ENCODE results near the gene SH3D21.

SH3D21 gene

DNA sequence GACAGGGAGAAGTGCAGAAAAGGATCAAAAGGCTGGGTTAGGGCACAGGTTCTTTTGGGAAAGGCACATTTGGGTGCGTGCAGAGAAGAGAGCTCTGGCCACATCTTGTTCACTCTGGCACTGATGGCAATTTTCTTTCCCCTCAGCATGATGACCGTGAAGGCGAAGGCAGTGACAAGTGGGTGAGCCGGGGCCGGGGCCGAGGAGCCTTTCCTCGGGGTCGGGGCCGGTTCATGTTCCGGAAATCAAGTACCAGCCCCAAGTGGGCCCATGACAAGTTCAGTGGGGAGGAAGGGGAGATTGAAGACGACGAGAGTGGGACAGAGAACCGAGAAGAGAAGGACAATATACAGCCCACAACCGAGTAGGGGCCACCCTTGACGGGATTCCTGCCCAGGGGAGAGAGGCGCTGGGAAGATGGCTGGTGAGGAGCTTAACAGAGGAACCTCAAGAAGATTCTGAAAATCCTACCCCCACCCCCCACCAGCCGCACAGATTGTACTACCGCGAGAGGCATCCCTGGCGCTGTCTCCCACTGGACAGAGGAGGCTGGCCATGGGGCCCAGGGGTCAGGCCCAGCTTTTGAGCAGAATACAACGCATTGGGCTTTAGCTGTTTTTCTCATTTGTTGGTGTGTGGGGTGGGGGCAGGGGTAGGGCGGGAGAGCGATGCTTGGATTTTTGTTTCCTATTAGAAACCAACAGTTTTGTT, 2.4 kb upstream of the SH3D21 start:
- no peak for DNase-seq (ENCODE audit: low read depth in 2 of 2)

DNA sequence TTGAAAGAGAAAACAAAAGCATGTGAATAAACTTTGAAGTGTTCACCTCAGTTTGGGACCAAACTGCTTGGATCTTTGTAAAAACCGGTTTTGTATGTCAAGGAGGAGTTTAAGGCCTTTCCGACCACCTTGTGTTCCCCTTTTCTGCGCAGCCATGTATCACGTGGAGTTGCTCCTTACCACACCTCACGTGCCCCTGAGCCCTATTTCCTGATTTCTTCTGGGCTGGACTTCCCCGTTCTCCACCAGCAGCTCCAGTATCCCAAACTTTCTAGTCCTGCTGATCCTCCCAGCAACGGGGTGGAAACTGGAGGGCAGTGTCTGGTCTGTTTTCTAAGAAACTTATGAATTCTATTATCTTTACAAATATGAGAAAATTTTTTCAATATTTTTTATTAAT, 1.6 kb upstream of the SH3D21 start:
- DNase-seq (ENCODE audit: low read depth in 2 of 2): no peak

DNA sequence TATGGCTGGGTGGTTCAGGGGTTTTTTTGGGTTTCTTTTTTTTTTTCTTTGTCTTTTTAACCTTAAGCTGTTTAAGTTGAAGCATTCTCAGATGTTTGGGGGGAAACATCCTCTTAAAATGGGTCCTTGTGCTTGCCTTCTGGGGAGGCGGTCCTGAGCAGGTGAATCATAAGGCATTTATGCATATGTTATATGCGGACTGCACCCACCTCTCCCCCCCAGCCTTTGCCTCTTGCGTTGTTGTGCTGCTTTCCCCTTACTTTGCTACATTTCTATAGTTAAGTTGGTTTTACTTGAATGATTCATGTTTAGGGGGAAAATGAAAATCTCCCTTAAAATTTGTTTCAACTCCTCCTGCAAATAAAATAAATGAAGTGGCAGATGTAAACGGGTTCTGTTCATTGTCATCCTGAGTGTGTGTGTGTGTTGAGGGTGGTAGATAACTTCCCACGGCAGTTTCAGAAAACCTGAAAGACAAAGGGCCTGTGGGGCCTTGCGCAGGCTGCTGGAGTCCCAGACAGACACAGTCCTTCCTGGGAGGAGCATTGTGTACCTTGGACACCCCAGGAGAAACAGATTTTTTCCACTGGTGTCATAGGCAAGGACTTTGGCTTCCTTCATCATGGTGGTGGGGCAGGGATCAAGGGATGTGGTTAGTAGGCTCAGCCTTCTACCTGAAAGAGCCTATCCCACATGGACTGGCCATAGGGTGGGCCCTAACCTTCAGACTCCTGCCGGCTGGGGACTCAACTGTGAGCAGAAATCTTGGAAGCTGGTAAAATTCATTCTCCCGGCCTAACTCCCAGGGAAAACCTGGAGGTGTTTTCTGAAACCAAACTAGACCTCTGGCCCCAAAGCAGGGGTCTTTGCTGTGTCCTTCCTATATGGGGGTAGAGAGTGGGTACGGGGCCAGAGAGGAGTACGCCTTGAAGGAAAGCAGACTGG, 926 bp upstream of the SH3D21 start:
- DNase-seq (ENCODE audit: low read depth in 2 of 2): no peak

DNA sequence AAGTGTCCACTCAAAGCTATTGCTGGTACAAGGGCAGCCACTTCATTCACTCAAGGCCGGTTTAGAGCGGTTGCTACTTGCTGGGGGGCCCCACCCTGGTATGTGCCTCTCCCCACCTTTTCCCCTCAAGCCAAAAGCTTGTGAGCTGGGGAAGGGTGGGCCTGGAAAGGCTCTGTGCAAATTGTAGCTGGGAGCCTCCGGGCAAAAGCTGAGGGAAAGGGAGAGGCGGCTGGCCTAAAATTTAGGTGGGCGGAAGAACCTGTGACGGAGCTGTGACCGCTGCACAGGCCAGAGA, 306 bp upstream of the SH3D21 start:
- DNase-seq (ENCODE audit: low read depth in 2 of 2): no peak

DNA sequence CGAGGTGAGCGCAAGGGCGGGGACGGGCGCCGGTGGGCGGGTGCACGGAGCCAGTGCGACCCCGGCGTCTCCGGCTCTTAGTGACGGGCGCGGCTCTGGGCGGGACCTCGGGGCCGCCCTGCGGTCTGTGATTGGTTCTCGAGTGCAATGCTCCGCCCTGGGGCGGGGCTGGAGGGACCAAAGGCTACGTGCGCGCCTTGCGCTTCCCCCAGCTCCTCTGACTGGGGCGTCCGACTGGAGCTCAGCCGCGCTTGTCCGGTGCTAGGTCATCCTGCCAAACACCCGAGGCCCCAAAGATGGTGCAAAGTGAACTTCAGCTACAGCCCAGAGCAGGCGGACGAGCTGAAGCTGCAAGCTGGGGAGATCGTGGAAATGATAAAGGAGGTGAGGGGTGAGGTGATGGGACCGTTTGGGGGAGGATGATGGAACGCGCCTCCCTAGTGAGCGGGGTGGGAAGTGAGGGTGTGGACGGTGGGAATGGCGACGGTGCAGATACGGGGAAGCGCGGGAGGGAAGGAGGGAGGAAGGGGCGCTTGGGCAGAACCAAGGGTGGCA, 811 bp downstream of the SH3D21 start:
- DNase-seq (ENCODE audit: low read depth in 2 of 2): peak; percentile 86 to 91

DNA sequence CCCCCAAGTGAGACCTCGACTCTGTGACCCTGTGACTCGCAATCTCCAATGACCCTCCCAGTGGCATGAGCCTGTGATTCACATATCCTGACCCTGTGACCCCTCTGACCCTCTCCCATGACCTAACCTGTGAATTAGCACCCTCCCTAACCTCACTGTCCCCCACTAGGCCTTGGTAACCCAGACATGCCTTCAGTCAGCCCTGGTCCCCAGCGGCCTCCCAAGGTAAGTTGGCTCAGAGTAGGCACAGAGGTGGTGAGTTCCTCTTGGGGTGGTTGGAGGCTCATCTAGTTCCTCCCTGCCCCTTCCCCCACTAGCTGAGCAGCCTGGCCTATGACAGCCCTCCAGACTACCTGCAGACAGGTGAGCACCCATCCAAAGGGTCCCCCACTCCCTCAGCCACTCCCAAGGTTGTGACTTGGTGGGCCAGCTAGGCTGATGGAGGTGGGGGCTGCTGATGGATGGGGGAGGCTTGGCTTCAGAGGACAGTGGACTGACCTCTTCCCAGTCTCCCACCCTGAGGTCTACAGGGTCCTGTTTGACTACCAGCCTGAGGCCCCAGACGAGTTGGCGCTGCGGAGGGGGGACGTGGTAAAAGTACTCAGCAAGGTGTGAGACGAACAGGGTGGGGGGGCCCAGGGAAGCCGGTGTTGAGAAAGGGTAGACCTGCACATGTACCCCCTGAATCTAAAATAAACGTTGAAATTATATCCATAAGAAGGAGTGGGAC, 1.6 kb downstream of the SH3D21 start:
- DNase-seq (ENCODE audit: low read depth in 2 of 2): no peak

DNA sequence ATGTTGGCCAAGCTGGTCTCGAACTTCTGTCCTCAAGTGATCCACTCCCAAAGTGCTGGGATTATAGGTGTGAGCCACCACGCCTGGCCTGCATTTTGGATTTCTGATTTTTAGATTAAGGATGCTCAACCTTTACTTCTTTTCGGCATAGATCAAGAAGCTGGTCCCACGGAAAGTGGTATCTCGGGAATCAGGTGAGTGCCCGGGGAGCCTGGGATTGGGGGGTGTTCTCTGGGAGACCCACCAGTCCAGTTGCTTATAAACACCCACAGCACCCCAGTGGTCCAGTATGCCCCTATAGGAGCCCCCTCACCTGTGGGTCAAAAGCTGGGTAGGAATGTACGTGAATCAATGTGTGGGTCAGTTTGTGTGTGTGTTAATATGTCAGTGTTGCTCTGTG, 3.2 kb downstream of the SH3D21 start:
- DNase-seq (ENCODE audit: low read depth in 2 of 2): no peak

DNA sequence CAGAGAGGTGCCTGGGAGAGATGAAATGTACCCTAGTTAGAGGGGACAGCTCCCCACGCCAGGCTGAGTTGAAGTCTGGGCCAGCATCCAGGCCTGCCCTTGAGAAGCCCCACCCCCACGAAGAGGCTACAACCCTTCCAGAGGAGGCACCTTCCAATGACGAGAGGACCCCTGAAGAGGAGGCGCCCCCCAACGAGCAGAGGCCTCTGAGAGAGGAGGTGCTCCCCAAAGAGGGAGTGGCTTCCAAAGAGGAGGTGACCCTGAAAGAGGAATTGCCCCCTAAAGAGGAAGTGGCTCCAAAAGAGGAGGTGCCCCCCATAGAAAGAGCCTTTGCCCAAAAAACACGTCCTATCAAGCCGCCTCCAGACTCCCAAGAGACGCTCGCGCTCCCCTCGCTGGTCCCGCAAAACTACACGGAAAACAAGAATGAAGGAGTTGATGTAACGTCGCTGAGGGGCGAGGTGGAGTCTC, 14.2 kb downstream of the SH3D21 start:
- no peak for DNase-seq (ENCODE audit: low read depth in 2 of 2)

DNA sequence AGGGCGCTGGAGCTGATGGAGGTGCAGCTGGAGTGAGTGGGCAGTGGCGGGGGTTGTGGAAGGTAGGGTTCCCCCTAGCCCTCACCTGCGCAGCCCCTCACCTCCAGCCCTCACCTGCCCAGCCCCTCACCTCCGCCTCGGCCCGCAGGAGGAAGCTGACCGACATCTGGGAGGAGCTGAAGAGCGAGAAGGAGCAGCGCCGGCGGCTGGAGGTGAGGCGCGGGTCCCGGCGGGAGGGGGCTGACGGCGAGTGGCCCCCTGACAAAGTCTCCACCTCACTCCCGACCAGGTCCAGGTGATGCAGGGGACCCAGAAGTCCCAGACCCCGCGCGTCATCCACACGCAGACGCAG, 14.6 kb downstream of the SH3D21 start:
- no peak for DNase-seq (ENCODE audit: low read depth in 2 of 2)

DNA sequence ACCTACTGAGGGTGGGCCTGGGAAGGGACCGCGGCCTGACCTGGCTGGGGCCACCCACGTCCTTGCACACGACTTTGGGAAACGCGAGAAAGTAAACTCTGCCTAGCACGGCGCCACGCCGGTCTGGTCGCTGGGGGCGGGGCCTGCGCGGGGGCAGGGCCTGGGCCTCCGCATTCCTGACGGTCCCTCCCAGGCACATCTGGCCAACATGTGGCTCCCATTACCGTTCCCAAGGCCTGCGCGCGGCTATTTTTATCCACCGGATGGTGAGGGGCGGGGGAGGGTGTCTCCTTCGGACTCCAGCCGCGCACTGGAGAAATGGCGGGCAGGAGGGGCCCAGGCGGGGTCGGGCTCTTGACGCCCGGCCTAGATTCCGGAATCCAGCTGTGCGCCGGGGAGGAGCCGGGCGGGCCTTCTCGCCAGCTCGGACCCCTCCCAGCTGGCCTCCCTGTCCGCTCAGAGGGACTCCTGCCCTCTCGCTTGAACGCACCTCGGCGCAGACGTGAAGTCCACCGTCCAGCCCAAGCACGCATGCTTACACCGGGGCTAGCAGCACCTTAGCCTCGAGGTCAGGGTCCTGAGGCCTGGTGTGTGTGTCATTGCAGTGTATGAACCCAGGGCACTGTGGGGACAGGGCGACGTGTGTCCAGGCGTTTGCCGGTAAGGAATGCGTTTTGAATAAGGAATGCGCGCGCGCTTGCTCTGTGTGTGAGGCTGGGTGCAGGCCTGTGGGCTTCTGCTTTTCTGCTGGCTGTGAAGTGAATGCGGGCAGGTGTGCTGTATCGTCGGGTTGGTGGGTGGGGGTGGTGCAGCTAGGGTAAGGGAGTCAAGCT, 15.2 kb downstream of the SH3D21 start:
- no peak for DNase-seq (ENCODE audit: low read depth in 2 of 2)

DNA sequence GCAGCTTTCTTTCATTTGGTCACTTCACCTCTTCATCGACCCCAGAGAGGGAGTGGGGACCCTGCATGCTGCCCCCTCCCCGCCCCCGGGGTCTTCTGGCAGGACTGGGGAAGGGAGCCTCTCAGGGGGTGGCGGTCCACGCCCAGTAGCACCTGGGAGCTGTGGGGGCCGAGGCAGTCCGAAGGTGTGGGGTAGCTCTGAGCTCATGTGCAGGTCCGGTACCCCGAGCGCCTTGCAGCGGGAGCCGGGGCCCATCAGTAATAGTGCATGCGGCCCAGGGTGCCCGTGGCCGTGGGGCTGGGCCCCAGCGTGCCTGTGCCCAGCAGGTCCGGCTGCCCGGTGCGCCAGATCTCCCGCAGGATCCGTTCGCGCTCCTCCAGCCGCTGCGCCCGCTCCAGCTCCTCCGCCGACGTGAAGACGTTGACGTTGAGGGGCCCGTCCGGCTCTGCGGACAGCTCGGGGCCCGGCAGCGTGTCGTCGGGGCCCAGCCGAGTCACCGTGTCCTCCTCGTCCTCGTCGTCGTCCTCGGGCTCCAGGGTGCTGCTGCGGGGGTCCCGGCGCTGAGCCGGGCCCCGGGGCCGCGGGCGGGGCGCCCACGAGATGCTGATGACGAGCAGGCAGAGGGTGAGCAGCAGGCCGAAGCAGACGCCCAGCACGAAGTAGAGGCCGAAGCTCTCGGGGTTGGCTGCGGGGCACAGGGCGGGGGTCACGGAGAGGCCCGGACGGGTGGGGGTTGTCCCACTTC, 16.0 kb downstream of the SH3D21 start:
- DNase-seq (ENCODE audit: low read depth in 2 of 2): no peak

DNA sequence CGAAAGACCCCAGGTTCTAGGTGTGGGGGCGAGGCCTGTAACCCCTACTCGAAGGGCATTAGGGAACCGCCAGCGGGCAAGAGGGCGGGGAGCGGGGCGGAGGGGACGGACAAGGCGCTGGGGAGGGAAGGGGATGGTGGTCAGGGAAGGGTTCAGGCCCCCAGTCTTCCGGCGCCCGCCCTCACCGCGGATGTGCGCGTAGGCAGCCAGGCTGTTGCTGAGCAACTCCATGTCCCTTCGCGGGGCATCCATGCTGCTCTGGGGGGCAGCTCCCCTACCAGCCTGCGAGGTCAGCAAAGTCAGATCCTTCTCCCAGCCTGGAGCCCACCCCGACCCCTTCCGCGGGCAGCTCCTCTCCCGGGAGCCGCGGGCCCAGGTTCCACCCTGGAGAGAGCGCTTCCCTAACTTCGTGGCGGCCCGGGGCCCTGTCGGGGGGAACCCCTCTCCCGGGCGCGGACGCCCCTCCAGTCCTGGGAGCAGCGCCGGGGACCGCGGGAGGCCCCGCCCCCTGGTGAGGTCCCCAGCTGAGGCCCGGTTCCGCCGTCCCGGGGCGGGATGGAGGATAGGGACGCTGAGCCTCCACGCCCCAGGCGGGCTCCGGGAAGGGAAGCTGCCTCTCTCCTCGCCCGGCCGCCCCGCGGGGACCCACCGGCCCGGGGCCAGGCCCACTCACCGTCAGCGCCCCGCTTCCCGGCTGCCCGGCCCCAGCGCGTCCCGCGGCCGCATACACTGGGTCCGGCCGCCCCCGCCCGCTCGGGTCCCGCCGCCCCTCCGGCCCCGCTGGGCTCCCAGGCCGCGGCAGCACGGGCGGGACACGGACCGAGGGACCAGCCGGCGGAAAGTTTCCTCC, 16.8 kb downstream of the SH3D21 start:
- DNase-seq (ENCODE audit: low read depth in 2 of 2): no peak

DNA sequence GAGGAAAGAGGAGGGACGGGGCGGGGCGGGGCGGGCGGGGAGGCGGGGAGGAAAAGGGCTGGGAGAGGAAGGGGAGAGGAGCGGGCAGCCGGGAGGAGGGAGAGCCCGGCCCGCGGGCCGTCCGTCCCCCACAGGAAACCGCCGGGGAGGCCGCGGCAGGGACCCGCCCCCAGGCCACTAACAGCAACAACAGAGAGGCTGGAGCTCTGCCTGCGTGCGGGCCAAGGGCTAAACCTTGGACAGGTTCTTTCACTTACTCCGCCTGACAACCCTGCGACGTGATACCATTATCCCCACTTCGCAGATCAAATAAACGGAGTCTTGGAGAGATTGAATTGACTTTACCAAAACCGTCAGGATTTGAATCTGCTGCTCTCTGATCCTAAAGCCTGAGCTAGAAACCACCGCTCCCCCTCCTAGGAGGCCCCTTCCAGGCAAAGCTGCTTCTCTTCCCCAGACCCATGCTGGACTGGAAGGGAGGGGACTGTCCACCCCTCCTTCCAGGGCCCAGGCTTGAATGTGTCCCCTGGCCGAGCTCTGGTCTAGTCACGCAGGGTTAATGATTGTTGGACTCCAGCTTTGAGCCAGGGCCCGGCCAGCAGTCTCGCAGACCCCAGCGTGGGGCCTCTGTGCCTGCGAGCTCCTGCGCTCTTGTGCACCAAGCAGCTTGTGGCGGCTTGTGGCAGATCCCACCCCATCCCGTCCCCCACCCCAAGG, 17.6 kb downstream of the SH3D21 start, which contains the start of gene EVA1B:
EVA1B (minus strand) TSS at position 10 of the 717 bp plus-strand sequence. CDS start 608 bp downstream, outside the sequence.
- no peak for DNase-seq (ENCODE audit: low read depth in 2 of 2)

DNA sequence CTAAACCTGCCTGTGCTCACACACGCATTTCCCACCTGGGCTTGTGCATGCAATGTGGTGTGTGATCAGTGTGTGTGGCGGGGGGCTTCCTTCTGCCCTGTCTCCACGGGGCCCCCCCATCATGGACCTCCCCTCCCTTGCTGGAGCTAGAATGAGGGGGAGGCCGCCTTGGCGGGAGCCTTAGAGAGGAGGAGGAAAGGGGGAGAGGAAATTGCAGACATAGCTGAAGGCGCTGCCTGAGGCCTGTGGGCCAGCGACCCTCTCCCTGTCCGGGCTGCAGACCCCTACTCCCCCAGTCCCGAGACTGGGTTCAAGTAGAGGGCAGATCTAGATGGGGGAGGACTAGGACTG, 18.2 kb downstream of the SH3D21 start:
- no peak for DNase-seq (ENCODE audit: low read depth in 2 of 2)

DNA sequence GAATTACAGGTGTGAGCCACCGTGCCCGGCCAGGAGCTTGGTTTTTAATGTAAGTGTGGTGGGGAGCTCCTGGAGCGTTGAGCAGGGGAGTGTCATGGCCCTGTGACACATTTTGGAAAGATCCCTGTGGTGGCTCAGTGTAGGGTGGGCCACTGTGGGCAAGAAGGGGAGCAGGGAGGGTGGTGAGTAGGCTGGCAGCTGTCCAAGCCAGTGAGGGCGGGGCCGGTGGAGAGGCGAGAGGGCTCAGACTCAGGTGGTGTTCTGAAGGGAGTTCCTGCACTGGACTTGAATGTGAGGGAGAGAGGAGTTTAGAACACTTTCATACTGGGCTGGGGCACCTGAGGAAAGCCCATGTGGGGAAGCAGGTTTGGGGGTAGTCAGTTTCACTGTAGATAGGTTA, 20.3 kb downstream of the SH3D21 start:
- DNase-seq (ENCODE audit: low read depth in 2 of 2): no peak

DNA sequence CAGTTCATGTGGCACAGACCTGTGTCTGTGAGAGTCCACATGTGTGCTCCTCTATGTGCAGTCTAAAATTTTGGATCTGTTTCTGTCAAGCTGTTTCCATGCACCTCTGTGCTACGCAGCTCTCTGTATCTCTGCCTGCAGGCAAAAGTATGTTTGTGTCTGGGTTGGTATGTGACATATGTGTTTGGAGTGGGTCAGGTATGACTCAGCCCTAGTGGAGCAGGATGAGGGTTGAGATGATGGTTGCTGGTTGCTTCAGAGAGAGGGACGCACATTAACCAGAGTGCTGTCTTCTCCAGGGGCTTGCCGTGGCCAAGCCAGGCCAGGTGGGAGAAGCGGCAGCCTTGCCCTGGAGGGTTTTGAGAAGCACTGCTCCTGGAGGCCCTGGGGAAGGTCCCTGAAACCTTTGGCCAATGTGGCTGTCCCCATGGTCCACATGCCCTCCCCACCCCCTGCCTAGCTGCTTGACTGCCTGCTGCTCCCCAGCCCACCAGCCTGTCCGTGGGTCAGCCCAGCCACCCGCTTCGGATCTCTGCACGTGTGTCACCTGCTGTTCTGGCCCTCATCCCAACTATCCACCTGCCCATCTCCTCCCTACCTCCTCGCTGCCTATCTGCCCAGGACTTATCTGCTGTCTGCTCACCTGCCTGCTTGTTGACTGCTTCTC, 21.4 kb downstream of the SH3D21 start:
- DNase-seq (ENCODE audit: low read depth in 2 of 2): no peak

DNA sequence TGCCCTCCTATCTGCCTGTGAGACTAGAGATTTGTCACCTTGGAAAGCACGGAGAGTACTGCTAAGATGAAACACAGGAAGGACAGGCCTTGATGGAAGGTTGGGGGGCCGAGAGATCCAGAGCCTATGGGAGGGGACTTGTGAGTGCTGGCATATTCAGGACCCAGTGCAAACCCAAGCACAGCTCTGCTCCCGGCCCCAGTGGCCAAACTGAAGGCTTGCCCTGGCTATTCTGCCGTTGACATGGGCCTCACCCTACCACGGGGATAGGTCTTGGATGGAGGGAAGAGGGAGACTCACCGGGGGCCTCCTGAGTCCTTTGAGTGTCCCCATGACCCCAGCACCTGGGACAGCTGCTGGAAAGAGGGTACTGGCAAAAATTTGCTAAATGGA, 21.9 kb downstream of the SH3D21 start:
- no peak for DNase-seq (ENCODE audit: low read depth in 2 of 2)

DNA sequence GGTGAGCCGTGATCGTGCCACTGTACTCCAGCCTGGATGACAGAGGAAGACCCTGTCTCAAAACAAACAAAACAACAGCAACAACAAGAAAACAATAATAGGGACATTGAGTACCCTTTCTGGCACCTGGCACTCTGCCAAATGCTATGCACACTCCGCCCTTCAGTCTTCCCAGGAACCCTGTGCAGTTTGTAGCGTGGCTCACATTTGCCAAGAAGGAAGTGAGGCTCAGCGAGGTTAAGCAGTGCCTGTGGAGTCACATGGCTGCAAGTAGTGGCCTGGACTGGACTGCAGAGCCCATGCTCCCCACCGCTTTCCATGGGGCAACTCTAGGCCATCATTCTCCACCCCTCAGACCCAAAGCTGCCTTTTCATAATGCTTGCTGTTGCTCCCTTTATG, 22.5 kb downstream of the SH3D21 start:
- DNase-seq (ENCODE audit: low read depth in 2 of 2): no peak

DNA sequence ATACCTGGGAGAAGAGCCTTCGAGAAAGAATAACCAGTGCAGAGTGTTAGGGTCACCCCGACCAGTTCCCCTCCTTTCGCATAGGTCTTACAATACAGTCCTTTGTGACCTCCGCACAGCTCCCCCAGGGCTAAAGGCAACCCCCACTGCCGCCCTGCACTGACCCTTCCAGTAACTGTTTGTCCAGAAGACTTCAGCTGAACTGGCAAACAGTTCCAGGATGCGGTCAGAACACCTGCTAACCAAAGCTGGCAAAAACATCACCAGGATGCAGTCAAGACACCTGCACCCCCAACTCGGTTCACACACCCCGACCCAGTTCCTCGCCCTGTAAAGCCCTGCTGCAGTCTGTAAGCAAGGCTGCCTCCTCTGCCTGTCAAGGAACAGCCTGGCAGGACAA, 23.6 kb downstream of the SH3D21 start:
- no peak for DNase-seq (ENCODE audit: low read depth in 2 of 2)

All from stimulated activated CD4-positive, alpha-beta T cell treated with anti-CD3 and anti-CD28 coated beads, Interleukin-4, amount 100 ng/mL, for 48 hours (primary cell).